ENCODE data around the gene EIPR1.

The EIPR1 gene

DNA sequence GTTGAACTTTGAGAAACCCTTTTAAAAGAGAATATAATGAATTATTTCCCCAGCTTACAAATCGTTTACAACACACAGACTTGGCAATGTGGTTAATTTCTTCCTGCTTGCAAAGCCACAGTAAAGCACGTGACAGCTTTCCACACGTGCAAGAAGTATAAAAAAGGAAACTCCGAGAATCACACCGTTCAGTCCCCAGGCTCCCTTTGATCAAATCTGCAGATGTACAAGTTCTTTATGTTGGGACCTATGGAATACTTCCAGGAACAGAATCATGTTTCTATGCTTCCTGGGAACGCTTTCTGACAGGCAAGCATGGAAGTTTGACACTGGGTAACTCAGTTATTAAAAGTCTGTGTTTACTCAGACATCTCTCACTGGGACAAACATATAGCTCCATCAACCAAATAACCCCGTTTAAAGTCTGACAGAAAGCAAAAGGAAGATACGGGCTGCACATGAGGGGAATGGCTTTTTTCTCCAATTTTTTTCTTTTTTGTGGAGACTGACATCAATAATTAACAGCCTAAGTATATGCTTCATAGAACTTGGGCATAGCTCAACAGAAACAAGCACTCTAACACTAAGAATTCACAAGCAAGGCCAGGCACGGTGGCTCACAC, 134.8 kb downstream of the EIPR1 start:
- DNase-seq: no peak

DNA sequence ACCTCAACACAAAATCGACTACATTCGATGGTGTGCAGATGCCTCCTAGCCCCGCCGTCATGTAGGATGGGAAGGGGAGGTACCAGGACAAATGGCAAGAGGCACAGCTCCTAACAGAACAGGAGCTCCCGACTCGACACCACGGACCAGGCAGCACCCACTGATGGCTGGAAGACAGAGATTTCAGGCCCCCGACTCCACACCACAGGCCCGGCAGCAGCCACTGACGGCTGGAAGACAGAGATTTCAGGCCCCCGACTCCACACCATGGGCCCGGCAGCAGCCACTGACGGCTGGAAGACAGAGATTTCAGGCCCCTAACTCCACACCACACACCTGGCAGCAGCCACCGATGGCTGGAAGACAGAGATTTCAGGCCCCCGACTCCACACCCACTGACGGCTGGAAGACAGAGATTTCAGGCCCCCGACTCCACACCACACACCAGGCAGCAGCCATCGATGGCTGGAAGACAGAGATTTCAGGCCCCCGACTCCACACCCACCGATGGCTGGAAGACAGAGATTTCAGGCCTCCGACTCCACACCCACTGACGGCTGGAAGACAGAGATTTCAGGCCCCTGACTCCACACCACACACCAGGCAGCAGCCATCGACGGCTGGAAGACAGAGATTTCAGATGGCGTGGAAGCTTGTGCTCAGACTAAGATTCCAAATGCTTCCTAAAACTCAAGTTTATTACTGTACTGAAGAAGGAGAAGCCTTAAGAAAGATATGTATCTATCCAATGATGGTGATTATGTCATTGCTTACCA, 135.5 kb downstream of the EIPR1 start:
- DNase-seq: no peak

DNA sequence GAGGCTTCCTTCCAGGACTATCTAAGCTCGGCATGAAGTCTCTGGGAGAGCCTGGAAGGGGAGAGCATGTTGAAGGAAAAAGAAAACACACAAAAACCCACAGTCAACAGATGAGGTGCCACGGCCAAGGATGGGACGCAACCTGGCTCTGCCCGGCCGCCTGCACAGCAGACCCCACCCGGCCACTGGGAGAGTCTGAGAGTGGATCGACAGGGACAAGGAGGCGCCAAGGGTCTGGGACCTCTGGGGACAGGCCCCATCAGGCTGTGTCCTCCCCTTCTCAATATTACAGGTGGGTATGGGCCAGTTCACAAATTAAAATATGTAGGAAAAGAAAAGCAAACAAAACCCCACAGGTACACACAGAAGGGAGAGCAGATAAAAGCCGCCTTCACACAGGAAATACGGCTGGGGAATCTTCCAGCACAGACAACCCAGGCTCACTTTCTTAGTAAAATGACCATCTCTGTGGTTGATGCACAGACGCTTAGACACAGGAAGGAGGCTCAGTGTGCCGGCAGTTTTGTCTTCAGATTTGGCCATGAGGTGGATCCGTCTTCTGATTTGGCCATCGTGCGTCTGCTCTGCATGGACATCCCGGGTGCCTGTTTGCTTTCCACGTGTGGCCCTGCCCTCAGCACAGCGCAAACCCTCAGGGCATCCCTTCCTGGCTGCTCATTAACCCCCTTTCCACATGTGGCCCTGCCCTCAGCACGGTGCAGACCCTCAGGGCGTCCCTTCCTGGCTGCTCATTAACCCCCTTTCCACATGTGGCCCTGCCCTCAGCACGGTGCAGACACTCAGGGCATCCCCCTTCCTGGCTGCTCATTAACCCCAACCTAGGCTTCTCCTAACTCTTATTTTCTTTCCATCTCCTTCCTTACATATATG, 138.4 kb downstream of the EIPR1 start:
- no peak for DNase-seq

DNA sequence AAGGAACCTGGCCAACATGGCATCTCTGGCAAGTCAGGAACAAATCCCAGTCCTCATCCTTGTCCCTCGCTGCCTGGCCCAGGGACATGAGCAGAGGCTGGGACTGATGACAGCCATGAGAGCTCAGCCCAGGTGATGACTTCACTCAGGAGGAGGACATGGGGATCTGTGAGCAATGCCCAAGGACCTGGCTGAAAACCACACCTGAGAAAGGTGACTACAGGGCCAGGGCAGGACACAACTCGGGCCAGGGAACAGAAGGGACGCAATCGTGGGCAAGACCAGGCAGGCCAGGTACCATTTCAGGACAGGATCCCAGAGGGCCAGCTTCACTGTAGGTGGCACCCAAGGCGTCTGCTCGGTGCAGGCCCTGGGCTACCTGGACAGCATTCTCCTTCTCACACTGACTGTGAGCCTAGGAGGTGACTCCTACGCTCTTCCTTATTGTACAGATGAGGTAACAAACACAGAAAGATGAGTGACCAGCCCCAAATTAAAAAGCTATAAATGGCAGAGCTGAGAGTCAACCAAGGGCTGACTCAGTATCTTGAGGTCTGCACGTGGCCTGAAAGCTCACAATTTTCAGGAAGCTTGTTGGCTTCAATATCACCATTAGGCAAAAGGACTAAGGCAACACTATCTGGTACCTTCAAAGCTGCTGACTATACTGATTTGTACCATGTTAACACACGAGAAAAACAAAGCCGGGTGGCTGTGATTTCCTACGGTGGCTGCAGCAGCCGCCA, 141.1 kb downstream of the EIPR1 start:
- DNase-seq: no peak

DNA sequence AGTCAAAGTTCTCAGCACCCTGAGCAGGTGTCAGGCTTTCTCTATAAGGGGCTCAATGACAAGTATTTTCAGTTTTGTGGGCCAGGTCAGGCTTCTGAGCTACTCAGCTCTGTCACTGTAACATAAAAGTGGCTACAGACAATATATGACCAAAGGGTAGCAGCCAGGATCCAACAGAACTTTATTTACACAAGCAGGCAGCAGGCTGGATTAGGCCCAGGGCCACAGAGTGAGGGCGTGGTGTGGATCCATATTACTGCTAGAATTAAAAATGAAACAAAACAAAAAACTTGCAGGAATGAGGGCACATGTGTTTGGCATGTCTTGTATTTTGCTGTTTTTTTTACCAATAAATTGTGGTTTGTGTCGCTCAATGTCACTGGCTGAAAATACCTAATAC, 143.7 kb downstream of the EIPR1 start:
- DNase-seq: no peak

- no peak for DNase-seq
Observed at GRCh38 chr2:3229221-3229620, 148.4 kb downstream of the EIPR1 start.

- no peak for DNase-seq
Observed at GRCh38 chr2:3224681-3225080, 152.9 kb downstream of the EIPR1 start.

- DNase-seq: no peak
Observed at GRCh38 chr2:3223080-3223923, 154.3 kb downstream of the EIPR1 start.

DNA sequence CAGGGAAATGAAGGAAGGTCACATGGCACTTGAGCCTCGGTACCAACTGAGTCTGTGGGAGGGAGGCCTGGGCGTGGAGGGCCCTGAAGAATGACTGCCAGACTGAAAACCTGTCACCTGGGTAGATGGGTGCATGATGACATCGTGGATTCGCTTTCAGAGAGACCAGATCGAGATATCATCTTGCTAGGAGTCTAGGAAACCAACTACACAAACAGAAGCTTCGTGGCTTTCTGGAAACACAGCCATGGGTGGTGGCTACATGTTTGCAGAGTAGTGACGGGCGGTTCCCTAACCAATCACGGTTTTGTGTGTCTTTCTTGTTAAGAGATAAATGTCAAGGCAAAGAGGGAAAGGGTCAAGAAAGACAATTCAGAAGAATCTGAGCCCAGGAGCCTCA, 155.0 kb downstream of the EIPR1 start:
- no peak for DNase-seq

GRCh38 chr2:3219536-3219935, 158.1 kb downstream of the EIPR1 start:
- no peak for DNase-seq

- DNase-seq: no peak
Observed at GRCh38 chr2:3217646-3218045, 160.0 kb downstream of the EIPR1 start.

DNA sequence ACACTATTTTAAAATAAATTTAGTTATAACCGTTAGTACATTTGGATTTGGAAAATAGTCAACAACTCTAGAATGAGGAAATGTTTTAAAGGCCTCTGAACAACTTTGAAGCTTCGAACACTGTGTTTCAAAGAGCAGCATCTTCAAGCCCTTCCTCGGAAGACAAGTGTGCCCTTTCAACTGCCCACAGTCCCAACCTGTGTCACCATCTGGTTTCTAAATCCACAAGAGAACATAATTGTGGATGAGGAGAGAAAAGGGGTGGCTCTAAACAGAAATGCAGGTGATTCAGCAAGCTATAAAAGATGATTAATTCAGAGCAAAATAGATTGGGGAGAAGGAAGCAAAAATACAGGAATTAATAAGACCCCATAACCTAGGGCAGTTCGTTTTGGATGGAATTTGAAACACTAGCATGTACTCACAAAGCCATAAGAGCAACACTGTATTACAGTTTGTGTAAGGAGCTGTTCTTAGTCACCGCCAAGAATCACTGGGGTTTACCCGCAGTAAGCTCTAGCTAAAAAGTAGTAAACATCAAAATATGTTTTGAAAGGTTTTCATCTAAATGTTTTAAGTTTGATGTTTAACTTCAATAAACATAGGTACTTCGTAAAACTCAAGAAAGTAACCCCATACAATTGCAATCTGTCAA, 160.7 kb downstream of the EIPR1 start:
- DNase-seq: no peak

GRCh38 chr2:3214806-3215404, 162.7 kb downstream of the EIPR1 start:
- no peak for DNase-seq

DNA sequence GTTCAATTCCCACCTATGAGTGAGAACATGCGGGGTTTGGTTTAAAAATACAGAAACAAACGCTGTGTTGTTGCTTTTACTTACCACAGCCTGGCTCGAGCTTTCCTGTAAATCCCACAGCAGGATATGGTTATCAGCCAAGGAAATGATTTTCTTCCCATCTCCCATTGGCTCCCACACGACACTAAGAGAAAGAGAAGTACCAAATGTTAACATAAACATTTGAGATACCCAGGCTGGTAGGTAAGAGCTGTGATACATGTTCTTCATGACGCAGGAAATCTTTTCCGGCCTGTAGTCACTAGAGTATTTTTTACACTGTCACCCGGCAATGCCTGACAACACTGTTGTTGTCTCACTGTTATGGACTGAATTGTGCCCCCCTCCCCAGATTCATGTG, 163.6 kb downstream of the EIPR1 start:
- DNase-seq: no peak

- DNase-seq: no peak
Observed at GRCh38 chr2:3212984-3213383, 164.6 kb downstream of the EIPR1 start.

GRCh38 chr2:3212061-3212362, 165.6 kb downstream of the EIPR1 start:
- DNase-seq: no peak

DNA sequence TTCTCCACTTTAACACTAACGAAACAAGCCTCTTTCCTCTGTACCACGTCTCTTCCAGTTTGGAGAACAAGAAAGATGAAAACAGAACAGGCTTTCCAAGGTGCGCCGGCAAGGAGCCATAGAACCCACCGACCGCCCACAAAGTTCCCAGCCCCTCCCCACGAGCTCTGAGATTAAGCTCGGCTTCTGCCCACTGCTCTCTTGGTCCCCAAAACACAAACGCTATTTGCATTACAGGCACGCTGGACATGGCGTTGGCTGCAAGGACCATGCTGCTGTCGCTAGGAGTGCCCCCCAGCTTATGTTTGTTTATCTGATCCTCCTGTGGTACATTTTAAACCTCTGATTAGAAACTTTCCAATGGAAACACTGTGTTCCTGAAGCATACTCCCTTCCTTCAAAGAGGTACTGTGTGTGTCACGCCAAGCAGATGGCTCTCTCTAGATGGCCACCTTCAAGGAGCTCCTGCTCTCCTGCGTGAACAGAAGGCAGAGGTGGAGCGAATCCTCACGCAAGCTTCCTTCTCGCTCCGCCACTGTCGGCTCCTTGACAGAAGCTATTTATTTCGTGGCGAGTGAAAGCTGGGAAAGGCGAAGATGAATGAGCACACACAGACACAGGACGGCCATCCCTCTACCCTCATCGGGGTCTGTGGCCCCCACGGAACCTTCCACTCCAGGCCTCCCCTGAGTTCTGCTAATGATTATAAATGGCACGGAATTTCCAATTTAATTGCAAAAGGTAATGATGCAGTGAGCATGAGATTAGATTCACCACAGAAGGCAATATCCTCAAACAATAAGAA, 166.2 kb downstream of the EIPR1 start:
- no peak for DNase-seq

DNA sequence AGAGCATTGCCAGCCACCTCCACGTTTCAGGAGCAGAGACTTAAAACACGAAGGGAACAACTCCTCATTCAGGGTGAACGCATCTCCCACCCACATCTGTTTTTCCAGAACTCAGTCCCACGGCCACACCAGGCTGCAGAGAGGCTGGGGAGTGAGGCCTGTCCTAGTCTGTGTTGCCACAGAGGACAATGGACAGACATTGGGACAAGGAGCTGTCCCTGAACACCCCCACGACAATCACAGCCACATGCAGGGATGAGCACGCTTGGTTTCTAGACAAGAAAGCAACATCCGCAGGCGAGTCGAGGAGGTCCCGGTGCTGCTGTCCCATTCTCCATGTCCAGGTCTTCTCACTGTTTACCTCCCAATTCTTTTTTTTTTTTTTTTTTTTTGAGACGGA, 167.4 kb downstream of the EIPR1 start:
- DNase-seq: no peak

DNA sequence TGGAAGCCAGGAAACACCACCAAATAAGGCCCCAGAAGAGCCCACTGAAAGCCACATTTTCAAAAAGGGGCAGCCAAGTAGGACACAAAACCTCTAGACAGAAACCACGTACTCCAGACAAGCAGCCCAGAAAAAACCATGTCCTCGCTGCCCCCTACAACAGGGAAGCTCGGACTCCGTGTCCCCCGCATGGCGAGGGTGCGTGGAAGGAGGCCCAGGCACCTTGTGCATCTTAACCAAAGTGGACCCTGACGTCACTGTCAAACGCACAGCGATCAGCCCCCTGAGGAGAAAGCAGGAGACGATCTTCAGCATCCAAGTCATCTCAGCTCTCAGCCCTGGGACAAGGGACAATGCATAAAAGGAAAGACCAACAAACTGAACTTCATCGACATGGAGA, 168.4 kb downstream of the EIPR1 start:
- DNase-seq: no peak

DNA sequence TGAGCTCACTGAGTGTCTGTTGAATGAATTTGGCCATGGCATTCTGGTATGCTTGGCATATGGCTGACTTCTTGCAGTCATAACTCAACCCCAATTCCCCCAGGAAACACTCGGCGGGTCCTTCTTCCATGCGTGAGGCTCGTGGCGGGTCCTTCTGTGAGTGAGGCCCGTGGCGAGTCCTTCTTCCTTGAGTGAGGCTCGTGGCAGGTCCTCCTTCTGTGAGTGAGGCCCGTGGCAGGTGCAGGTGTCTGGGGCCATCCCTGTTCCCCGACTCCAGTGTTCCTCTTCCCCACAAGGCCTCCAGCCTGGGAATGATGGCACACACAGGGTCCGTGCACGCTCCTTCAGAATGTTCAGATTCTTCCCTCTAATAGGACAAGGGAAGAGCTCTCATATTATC, 169.0 kb downstream of the EIPR1 start:
- no peak for DNase-seq
